DOHH2 (cell line): ENCODE results near the gene CNNM4.

ENCODE experiments used
- H3F3A ChIP-seq: fragments of 200-600 bp; sonication (generic), shearing (Covaris generic); 2 replicates; pipeline ENCODE4 v1.6.0; 2016; ENCODE audit warnings: antibody characterized with exemption, mild to moderate bottlenecking; ENCODE audit not compliant: control insufficient read depth, insufficient read depth
- H3K27ac ChIP-seq: fragments of 200-600 bp; sonication (generic); 2 replicates; pipeline ENCODE4 v1.5.1; 2014; ENCODE audit warnings: low read depth, mild to moderate bottlenecking, low read length, moderate library complexity
- H3K27me3 ChIP-seq: fragments of 200-600 bp; sonication (generic); 2 replicates; pipeline ENCODE4 v1.6.1; 2014; ENCODE audit warnings: mild to moderate bottlenecking, low read length, mixed read lengths; ENCODE audit not compliant: control insufficient read depth
- H3K36me3 ChIP-seq: fragments of 200-600 bp; sonication (generic); 2 replicates; pipeline ENCODE4 v1.6.1; 2014; ENCODE audit warnings: mild to moderate bottlenecking, low read length, moderate library complexity, mixed read lengths; ENCODE audit not compliant: control insufficient read depth
- H3K4me1 ChIP-seq: fragments of 200-600 bp; sonication (generic); 2 replicates; pipeline ENCODE4 v1.6.1; 2014; ENCODE audit warnings: mild to moderate bottlenecking, low read length, mixed read lengths; ENCODE audit not compliant: control insufficient read depth
- H3K4me2 ChIP-seq: fragments of 200-600 bp; sonication (generic); 2 replicates; pipeline ENCODE4 v1.6.0; 2014; ENCODE audit warnings: mild to moderate bottlenecking, low read length, moderate library complexity
- H3K4me3 ChIP-seq: fragments of 200-600 bp; sonication (generic); 2 replicates; pipeline ENCODE4 v1.5.1; 2014; ENCODE audit warnings: mild to moderate bottlenecking, low read length, mixed read lengths
- H3K79me2 ChIP-seq: fragments of 200-600 bp; sonication (generic); 2 replicates; pipeline ENCODE4 v1.6.1; 2014; ENCODE audit warnings: mild to moderate bottlenecking, low read length, mixed read lengths; ENCODE audit not compliant: control insufficient read depth
- H3K9me2 ChIP-seq: fragments of 200-600 bp; sonication (generic); replicated peaks from 2 replicates; pipeline ENCODE4 v1.6.1; 2014; ENCODE audit warnings: mild to moderate bottlenecking, low read length, mixed read lengths; ENCODE audit not compliant: control insufficient read depth
- H3K9me3 ChIP-seq: fragments of 200-600 bp; sonication (generic); 2 replicates; pipeline ENCODE4 v1.6.1; 2014; ENCODE audit warnings: antibody characterized with exemption, low read length, mixed read lengths; ENCODE audit not compliant: control insufficient read depth, insufficient read depth
- H4K20me1 ChIP-seq: fragments of 200-600 bp; sonication (generic); 2 replicates; pipeline ENCODE4 v1.6.0; 2014; ENCODE audit warnings: low read depth, mild to moderate bottlenecking, antibody characterized with exemption, low read length, moderate library complexity; ENCODE audit not compliant: control insufficient read depth, insufficient read depth
- EZH2phosphoT487 ChIP-seq: fragments of 200-600 bp; sonication (generic); IDR thresholded peaks from 2 replicates; pipeline ENCODE4 v1.6.1; 2017; ENCODE audit warnings: borderline replicate concordance, mild to moderate bottlenecking, antibody characterized with exemption, low read length, moderate library complexity, mixed read lengths
- TF ChIP-seq, protein P1 (sequence below): fragments of 200-600 bp; sonication (generic); IDR thresholded peaks from one replicate; pipeline ENCODE4 v1.5.1; 2014; ENCODE audit warnings: antibody characterized with exemption, mild to moderate bottlenecking, low read depth, low read length; ENCODE audit not compliant: poor library complexity, severe bottlenecking

The CNNM4 gene

GRCh38 chr2:96783388-96783787 is 22.7 kb downstream of the CNNM4 start:
- Histone ChIP-seq H3K36me3 (no peaks in the 10 kb centered on the region), H3K4me2 (no peak overlapping the region), H4K20me1 (no peaks in the 10 kb centered on the region), H3K27me3 (no peaks in the 10 kb centered on the region), H3F3A (no peaks in the 10 kb centered on the region), H3K27ac (no peak overlapping the region), H3K4me3 (no peak overlapping the region), H3K79me2 (no peaks in the 10 kb centered on the region), H3K9me3 (no peaks in the 10 kb centered on the region), H3K4me1 (no peaks in the 10 kb centered on the region), H3K9me2 (no peaks in the 10 kb centered on the region)
- TF ChIP-seq, protein P1, sequence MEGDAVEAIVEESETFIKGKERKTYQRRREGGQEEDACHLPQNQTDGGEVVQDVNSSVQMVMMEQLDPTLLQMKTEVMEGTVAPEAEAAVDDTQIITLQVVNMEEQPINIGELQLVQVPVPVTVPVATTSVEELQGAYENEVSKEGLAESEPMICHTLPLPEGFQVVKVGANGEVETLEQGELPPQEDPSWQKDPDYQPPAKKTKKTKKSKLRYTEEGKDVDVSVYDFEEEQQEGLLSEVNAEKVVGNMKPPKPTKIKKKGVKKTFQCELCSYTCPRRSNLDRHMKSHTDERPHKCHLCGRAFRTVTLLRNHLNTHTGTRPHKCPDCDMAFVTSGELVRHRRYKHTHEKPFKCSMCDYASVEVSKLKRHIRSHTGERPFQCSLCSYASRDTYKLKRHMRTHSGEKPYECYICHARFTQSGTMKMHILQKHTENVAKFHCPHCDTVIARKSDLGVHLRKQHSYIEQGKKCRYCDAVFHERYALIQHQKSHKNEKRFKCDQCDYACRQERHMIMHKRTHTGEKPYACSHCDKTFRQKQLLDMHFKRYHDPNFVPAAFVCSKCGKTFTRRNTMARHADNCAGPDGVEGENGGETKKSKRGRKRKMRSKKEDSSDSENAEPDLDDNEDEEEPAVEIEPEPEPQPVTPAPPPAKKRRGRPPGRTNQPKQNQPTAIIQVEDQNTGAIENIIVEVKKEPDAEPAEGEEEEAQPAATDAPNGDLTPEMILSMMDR = no peak
- TF ChIP-seq EZH2phosphoT487 = no peak

DNA sequence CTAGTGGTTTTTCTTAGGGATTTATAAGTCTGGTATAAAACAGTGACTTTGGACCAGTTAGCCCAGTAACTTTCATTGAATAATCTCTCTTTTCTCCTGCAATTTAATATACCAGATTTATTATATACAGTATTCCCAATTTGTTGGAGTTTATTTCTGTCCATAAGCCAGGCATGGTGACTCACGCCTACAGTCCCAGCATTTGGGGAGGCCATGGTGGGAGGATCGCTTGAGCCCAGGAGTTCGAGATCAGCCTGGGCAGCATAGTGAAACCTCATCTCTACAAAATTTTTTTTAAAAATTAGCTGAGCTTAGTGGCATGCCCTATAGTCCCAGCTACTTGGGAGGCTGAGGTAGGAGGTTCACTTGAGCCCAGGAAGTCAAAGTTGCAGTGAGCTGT is 26.7 kb downstream of the CNNM4 start:
- Histone ChIP-seq H3K27me3 (no peaks in the 10 kb centered on the region), H3K4me2 (no peak overlapping the region), H3K4me3 (no peak overlapping the region)

DNA sequence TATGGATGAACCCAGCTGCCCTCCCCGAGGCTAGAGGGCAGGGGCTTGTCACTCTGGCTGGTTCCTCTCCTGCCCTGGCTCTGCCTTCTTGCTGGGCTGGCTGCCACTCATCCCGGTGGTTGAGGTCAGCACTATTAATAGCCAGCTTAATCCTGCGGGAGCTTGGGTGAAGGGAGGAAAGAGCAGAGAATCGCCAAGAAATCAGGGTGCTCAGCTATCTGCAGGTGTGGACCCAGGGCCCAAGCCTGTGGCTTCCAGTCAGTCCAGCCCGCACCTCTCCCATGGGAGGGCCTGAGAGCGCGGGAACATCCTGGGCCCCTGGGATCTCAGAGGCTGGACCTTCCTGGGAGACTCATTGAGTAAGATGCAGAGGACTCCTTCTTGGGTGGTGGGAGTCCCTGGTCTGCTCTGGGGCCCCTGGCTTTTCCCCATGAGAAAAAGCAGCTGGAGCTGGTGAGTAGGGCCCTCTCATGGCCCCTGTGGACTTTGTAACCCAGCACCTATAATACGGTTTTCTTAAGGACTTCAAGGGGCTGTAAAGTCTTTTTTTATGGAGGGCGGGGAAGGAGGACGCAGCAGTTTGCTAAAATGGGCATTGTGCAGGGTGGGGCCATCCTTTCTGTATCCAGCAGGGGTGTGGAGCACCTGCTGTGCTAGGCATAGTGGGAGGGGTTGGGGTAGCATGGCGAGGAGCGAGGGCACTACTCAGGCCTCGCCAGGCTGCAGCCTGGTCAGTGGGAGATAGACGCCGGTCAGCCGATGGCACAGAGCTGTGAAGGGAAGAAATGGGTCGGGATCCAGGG is 27.9 kb downstream of the CNNM4 start:
- no peaks in the 10 kb centered on the region for H3K36me3 ChIP-seq
- no peaks in the 10 kb centered on the region for H3K4me1 ChIP-seq
- H4K20me1 ChIP-seq = no peaks in the 10 kb centered on the region
- no peaks in the 10 kb centered on the region for H3K9me3 ChIP-seq
- no peak overlapping the region for H3K4me2 ChIP-seq
- H3F3A ChIP-seq = no peaks in the 10 kb centered on the region
- no peaks in the 10 kb centered on the region for H3K27me3 ChIP-seq
- H3K27ac ChIP-seq = no peak overlapping the region
- H3K79me2 ChIP-seq = no peaks in the 10 kb centered on the region
- no peak for TF ChIP-seq EZH2phosphoT487
- no peak overlapping the region for H3K4me3 ChIP-seq
- H3K9me2 ChIP-seq = no peaks in the 10 kb centered on the region

More for the DNA sequence above, 26.7 kb downstream of the CNNM4 start:
- Histone ChIP-seq H3K79me2 (no peaks in the 10 kb centered on the region), H3K9me2 (no peaks in the 10 kb centered on the region), H3K4me1 (no peaks in the 10 kb centered on the region), H3K27ac (no peak overlapping the region), H4K20me1 (no peaks in the 10 kb centered on the region), H3K36me3 (no peaks in the 10 kb centered on the region), H3F3A (no peaks in the 10 kb centered on the region), H3K9me3 (no peaks in the 10 kb centered on the region)
- TF ChIP-seq EZH2phosphoT487 = no peak
- TF ChIP-seq, protein P1 = no peak

DNA sequence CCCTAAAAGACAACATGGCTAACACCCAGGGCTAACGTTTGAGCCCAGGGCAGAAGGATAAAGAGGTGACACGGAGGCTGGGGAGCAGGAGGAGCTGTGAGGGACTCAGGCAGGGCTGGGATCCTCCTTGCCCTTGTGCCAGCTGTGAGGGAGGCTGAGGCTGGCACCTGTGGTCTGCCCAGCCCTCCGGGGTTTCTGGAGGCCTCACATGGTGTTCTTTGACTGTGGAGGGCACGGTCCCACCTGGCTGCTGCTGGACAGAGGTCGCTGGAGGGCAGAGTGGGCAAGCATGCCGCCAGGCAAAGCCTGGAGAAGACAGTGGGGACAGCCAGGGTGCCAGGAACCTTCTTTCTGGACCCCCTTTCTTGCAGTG is 28.5 kb downstream of the CNNM4 start:
- H3F3A ChIP-seq = no peaks in the 10 kb centered on the region
- H3K36me3 ChIP-seq = no peaks in the 10 kb centered on the region
- H3K4me1 ChIP-seq = no peaks in the 10 kb centered on the region
- H3K79me2 ChIP-seq = no peaks in the 10 kb centered on the region
- H3K4me3 ChIP-seq = no peak overlapping the region
- TF ChIP-seq, protein P1 = no peak
- TF ChIP-seq EZH2phosphoT487 = no peak
- no peaks in the 10 kb centered on the region for H3K9me2 ChIP-seq
- no peak overlapping the region for H3K4me2 ChIP-seq
- no peak overlapping the region for H3K27ac ChIP-seq
- H3K9me3 ChIP-seq = no peaks in the 10 kb centered on the region
- no peaks in the 10 kb centered on the region for H3K27me3 ChIP-seq
- no peaks in the 10 kb centered on the region for H4K20me1 ChIP-seq
